BE2C (cell line): ENCODE results near the gene MRPS12.

ENCODE experiments used
- DNase-seq: peaks from one replicate; pipeline ENCODE4 v3.0.0-alpha.2; 2020
- H3K27me3 ChIP-seq: fragments of 250-450 bp; sonication (Bioruptor Pico); 2 replicates; pipeline ENCODE4 v1.5.1; 2020; ENCODE audit warnings: mild to moderate bottlenecking
- H3K36me3 ChIP-seq: fragments of 250-450 bp; sonication (Bioruptor Pico); 2 replicates; pipeline ENCODE4 v1.5.1; 2020; ENCODE audit warnings: mild to moderate bottlenecking
- H3K4me1 ChIP-seq: fragments of 250-450 bp; sonication (Bioruptor Pico); 2 replicates; pipeline ENCODE4 v1.5.1; 2020
- H3K4me3 ChIP-seq: 2 replicates; pipeline ENCODE4 v1.5.1; 2011; ENCODE audit warnings: low read depth, low read length
- H3K9me3 ChIP-seq: fragments of 250-450 bp; sonication (Bioruptor Pico); 2 replicates; pipeline ENCODE4 v1.5.1; 2020
- TF ChIP-seq, protein P1 (sequence below): IDR thresholded peaks from 2 replicates; pipeline ENCODE4 v1.5.1; 2012; ENCODE audit warnings: mild to moderate bottlenecking, low read depth, low read length

The MRPS12 gene

DNA sequence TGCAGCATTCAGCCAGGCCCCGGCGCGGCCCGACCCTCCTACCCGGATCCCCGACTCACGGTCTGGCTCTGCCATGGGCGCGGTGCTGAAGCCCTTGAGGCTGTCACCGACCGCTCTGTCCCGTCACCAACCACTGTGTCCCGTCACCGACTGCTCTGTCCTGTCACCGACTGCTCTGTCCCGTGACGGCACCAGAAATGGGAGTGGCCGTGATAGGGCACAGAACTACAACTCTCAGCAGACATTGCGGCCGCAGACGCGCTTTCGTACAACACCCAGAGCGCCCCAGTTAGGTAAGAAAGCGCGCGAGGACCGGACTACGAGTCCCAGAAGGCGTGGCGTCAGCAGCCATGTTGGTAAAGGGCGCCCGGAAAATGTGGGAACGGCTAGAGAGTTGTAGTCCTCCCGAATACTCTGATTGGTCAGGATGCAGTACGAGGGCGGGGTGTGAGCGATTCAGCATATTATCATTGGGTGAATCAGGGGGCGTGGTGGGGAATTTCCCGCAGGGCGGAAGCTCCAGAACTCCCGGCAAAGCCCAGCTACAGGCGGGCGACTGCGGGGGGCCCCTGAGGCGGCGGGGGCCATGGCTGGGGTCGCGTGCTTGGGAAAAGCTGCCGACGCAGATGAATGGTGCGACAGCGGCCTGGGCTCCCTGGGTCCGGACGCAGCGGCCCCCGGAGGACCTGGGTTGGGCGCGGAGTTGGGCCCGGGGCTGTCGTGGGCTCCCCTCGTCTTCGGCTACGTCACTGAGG, 31.1 kb upstream of the MRPS12 start, which contains the start of the genes NFKBIB and SIRT2:
Gene NFKBIB, plus strand, starts transcription at position 523 of the 755 bp plus-strand sequence. Its CDS starts 64 bp downstream, at position 587.
Gene SIRT2, minus strand, starts transcription at position 172 of the 755 bp plus-strand sequence. Its CDS starts 97 bp downstream, at position 75.
- Histone ChIP-seq H3K27me3 (no peaks in the 10 kb centered on the region), H3K4me1 (peaks cover 4% of the 10 kb centered on the region; the same call in 1 of the 2 replicates), H3K4me3 (peak within 1 kb of the TSS; percentile 81), H3K9me3 (no peaks in the 10 kb centered on the region; the same call in 1 of the 2 replicates), H3K36me3 (no peaks in the 10 kb centered on the region)
- DNase-seq, result peak; percentile 99
- TF ChIP-seq, protein P1, sequence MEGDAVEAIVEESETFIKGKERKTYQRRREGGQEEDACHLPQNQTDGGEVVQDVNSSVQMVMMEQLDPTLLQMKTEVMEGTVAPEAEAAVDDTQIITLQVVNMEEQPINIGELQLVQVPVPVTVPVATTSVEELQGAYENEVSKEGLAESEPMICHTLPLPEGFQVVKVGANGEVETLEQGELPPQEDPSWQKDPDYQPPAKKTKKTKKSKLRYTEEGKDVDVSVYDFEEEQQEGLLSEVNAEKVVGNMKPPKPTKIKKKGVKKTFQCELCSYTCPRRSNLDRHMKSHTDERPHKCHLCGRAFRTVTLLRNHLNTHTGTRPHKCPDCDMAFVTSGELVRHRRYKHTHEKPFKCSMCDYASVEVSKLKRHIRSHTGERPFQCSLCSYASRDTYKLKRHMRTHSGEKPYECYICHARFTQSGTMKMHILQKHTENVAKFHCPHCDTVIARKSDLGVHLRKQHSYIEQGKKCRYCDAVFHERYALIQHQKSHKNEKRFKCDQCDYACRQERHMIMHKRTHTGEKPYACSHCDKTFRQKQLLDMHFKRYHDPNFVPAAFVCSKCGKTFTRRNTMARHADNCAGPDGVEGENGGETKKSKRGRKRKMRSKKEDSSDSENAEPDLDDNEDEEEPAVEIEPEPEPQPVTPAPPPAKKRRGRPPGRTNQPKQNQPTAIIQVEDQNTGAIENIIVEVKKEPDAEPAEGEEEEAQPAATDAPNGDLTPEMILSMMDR, result no peak

DNA sequence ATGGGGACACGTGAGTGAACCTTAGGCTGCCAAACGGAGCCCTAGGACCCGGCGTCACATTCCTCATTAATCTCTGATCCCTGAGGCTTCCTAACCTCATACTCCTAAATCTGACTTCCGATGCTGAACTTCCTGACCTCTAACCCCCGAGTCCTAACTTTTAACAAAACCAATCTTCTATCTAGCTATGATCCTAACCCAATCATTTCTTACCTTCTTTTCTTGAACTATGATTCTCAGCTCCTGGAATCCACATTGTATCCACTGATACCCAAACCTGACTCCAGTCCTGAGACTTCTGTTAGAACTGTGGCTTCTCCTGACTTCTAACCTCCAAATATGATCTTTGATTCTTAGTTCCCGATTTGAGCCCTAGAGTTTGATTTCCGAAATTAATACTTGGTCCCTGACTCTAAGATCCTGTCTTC, 30.5 kb upstream of the MRPS12 start:
- Histone ChIP-seq H3K27me3 (no peaks in the 10 kb centered on the region), H3K36me3 (peaks cover 4% of the 10 kb centered on the region; the same call in 1 of the 2 replicates), H3K4me3 (peak overlapping the region; percentile 81), H3K4me1 (peaks cover 4% of the 10 kb centered on the region; the same call in 1 of the 2 replicates), H3K9me3 (no peaks in the 10 kb centered on the region; the same call in 1 of the 2 replicates)
- DNase-seq, result no peak
- TF ChIP-seq, protein P1, result no peak

- Histone ChIP-seq H3K4me1 (peaks cover 4% of the 10 kb centered on the region; the same call in 1 of the 2 replicates), H3K4me3 (peak overlapping the region; percentile 81), H3K27me3 (no peaks in the 10 kb centered on the region), H3K9me3 (no peaks in the 10 kb centered on the region; the same call in 1 of the 2 replicates), H3K36me3 (peaks cover 9% of the 10 kb centered on the region)
- DNase-seq, result no peak
- TF ChIP-seq, protein P1, result no peak
Observed at GRCh38 chr19:38900743-38901190, 30.0 kb upstream of the MRPS12 start.

GRCh38 chr19:38901683-38902082, 29.1 kb upstream of the MRPS12 start:
- Histone ChIP-seq H3K36me3 (peaks cover 12% of the 10 kb centered on the region), H3K4me1 (peaks cover 4% of the 10 kb centered on the region; the same call in 1 of the 2 replicates), H3K27me3 (no peaks in the 10 kb centered on the region), H3K4me3 (no peak overlapping the region), H3K9me3 (no peaks in the 10 kb centered on the region; the same call in 1 of the 2 replicates)
- DNase-seq, result no peak
- TF ChIP-seq, protein P1, result no peak

GRCh38 chr19:38904581-38905539, 25.9 kb upstream of the MRPS12 start:
- no peaks in the 10 kb centered on the region; the same call in none of the 2 replicates for H3K9me3 ChIP-seq
- no peak overlapping the region for H3K4me3 ChIP-seq
- H3K4me1 ChIP-seq, result no peaks in the 10 kb centered on the region
- H3K27me3 ChIP-seq, result no peaks in the 10 kb centered on the region
- peaks cover 22% of the 10 kb centered on the region for H3K36me3 ChIP-seq
- no peak for DNase-seq
- TF ChIP-seq, protein P1, result no peak
